IPS-20b (cell line): ENCODE results near the gene CCNY.

Experiments
- H3K27ac ChIP-seq: one replicate; pipeline ENCODE4 v1.5.1; 2013; ENCODE audit warnings: low read length
- H3K27me3 ChIP-seq: 2 replicates; pipeline ENCODE4 v1.6.1; 2013; ENCODE audit warnings: mild to moderate bottlenecking, low read length, inconsistent platforms; ENCODE audit not compliant: insufficient read depth
- H3K36me3 ChIP-seq: 2 replicates; pipeline ENCODE4 v1.6.1; 2013; ENCODE audit warnings: low read depth, mild to moderate bottlenecking, inconsistent platforms, low read length, moderate library complexity; ENCODE audit not compliant: insufficient read depth
- H3K4me1 ChIP-seq: 2 replicates; pipeline ENCODE4 v1.6.1; 2013; ENCODE audit warnings: mild to moderate bottlenecking, control low read depth, inconsistent platforms, low read length, moderate library complexity; ENCODE audit not compliant: insufficient read depth
- H3K4me3 ChIP-seq: 2 replicates; pipeline ENCODE4 v1.5.1; 2013; ENCODE audit warnings: mild to moderate bottlenecking, low read length, inconsistent platforms
- H3K9ac ChIP-seq: 2 replicates; pipeline ENCODE4 v1.6.1; 2013; ENCODE audit warnings: low read depth, mild to moderate bottlenecking, inconsistent platforms, low read length, moderate library complexity
- H3K9me3 ChIP-seq: 2 replicates; pipeline ENCODE4 v1.6.1; 2013; ENCODE audit warnings: mild to moderate bottlenecking, low read depth, low read length, inconsistent platforms; ENCODE audit not compliant: insufficient read depth

The CCNY gene

DNA sequence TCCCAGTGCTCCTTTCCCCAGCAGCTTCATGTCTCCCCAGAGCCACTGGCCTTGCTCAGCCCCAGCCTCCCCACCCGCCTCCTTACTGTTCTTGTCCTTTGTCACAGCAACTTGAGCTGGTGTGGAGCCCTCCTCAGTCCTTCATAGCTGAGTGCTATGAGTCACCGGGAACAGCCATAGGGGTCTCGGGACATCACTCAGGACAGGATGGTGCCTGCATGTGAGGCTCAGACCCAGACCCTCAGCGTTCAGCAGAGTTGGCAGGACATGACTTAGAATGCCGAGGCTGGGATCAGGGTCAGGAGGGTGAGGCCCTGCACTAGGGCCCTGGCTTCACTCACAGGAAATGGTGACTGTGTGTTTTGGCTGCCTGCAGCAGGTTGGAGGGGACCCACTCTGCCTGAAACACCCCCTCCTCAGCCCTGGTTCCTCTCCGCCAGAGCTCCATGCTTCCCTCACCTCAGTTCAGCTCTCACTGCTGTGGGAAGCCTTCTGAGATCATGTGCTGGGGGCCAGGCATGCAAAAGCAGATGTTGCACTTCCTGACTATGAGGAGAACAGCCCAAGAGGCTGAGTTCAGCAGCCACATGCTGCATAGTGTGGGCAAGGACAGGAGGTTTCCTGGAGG is 228.1 kb downstream of the CCNY start:
- H3K36me3 ChIP-seq = peaks cover 14% of the 10 kb centered on the region; the same call in 1 of the 2 replicates
- no peak overlapping the region for H3K27ac ChIP-seq
- H3K27me3 ChIP-seq = no peaks in the 10 kb centered on the region
- no peaks in the 10 kb centered on the region for H3K9me3 ChIP-seq
- no peak overlapping the region for H3K9ac ChIP-seq
- H3K4me1 ChIP-seq = no peaks in the 10 kb centered on the region
- no peak overlapping the region for H3K4me3 ChIP-seq

DNA sequence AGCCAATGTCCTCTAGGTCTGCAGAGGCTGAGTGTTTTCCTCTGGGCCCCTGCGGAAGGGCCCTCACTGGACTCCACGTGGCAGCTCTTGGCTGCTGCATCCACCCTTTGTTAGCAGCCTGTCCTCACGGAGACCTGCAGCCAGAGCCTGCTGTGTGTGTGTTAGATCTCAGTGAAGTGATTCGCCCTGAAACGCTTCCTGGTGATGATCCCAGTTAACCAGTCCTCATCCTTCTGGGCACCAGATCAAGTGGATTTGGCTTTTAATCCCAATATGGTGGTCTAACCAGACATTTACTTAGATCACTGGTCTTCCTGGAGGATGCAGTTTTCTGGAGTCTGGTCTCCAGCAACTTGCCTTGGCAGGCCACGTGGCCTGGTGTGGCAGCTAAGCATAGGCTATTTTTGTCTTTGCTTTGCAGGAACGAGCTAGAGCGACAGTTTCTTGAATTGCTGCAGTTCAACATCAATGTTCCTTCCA is 229.3 kb downstream of the CCNY start:
- Histone ChIP-seq H3K4me1 (no peaks in the 10 kb centered on the region), H3K9ac (no peak overlapping the region), H3K9me3 (no peaks in the 10 kb centered on the region), H3K27ac (no peak overlapping the region), H3K4me3 (no peak overlapping the region), H3K36me3 (peaks cover 19% of the 10 kb centered on the region; the same call in 1 of the 2 replicates), H3K27me3 (no peaks in the 10 kb centered on the region)

GRCh38 chr10:35567951-35568350 is 231.6 kb downstream of the CCNY start:
- no peaks in the 10 kb centered on the region for H3K27me3 ChIP-seq
- no peak overlapping the region for H3K9ac ChIP-seq
- H3K36me3 ChIP-seq = peaks cover 19% of the 10 kb centered on the region; the same call in 1 of the 2 replicates
- H3K9me3 ChIP-seq = no peaks in the 10 kb centered on the region
- no peak overlapping the region for H3K4me3 ChIP-seq
- H3K27ac ChIP-seq = no peak overlapping the region
- H3K4me1 ChIP-seq = no peaks in the 10 kb centered on the region

- no peaks in the 10 kb centered on the region for H3K4me1 ChIP-seq
- H3K36me3 ChIP-seq = peaks cover 19% of the 10 kb centered on the region; the same call in 1 of the 2 replicates
- H3K27me3 ChIP-seq = no peaks in the 10 kb centered on the region
- no peak overlapping the region for H3K27ac ChIP-seq
- H3K4me3 ChIP-seq = no peak overlapping the region
- H3K9ac ChIP-seq = no peak overlapping the region
- H3K9me3 ChIP-seq = no peaks in the 10 kb centered on the region
Measured at GRCh38 chr10:35568483-35569015, 232.2 kb downstream of the CCNY start.

DNA sequence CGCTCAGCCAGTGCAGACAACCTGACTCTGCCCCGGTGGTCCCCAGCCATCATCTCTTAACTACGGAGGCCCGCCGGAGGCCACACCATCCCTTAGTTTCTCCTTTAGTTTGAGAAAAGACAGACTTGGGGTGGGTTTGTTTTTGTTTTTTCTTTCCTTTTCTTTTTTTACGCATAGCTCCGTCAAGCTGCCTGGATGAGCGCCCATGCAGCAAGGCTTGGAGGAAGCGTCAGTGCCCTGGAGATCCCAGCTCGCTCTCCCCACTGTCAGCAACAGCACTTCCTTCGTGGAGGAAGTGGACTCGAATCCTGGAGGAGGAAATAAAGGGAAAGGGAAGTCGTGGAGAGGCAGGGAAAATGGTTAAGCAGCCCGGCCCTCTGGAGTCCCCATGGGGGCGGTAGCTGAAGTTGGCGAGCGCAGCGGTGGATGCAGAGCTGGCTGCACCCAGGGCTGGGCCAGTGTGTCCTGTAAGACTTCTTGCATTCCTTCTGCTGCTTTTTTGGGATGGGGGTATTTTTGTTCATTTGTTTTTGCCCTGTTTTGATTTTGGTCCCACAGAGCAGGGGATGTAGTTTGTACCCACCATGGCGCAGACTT is 232.9 kb downstream of the CCNY start:
- Histone ChIP-seq H3K27ac (no peak overlapping the region), H3K4me3 (no peak overlapping the region), H3K9me3 (no peaks in the 10 kb centered on the region), H3K27me3 (no peaks in the 10 kb centered on the region), H3K36me3 (peaks cover 19% of the 10 kb centered on the region; the same call in 1 of the 2 replicates), H3K4me1 (peaks cover 2% of the 10 kb centered on the region; the same call in 1 of the 2 replicates), H3K9ac (no peak overlapping the region)

GRCh38 chr10:35569836-35570235 is 233.5 kb downstream of the CCNY start:
- H3K27ac ChIP-seq = no peak overlapping the region
- H3K9me3 ChIP-seq = no peaks in the 10 kb centered on the region
- peaks cover 5% of the 10 kb centered on the region; the same call in 1 of the 2 replicates for H3K4me1 ChIP-seq
- no peak overlapping the region for H3K4me3 ChIP-seq
- H3K27me3 ChIP-seq = no peaks in the 10 kb centered on the region
- H3K36me3 ChIP-seq = peaks cover 19% of the 10 kb centered on the region; the same call in 1 of the 2 replicates
- no peak overlapping the region for H3K9ac ChIP-seq

DNA sequence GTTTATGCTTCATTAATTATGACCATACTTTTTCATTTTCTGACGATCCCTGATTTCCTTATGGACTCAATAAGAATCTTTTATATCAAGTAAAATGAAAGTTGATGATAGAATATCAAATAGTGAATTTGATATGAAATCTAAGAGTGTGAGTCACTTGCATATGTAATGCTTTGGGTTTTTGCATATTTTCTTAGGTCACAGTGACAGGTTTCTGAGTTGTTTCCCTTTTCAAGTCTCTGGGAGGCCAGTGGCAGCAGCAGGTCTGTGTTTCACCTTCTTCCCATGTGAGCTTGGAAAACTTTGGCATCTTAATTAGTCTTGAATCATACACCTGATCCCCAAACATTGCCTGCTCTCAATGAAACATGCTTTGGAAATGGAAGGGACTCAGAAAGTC is 234.1 kb downstream of the CCNY start:
- Histone ChIP-seq H3K27me3 (no peaks in the 10 kb centered on the region), H3K27ac (no peak overlapping the region), H3K4me3 (no peak overlapping the region), H3K9me3 (no peaks in the 10 kb centered on the region), H3K9ac (no peak overlapping the region), H3K36me3 (peaks cover 19% of the 10 kb centered on the region; the same call in 1 of the 2 replicates), H3K4me1 (peaks cover 5% of the 10 kb centered on the region; the same call in 1 of the 2 replicates)

- Histone ChIP-seq H3K27me3 (no peaks in the 10 kb centered on the region), H3K36me3 (peaks cover 11% of the 10 kb centered on the region; the same call in 1 of the 2 replicates), H3K4me3 (no peak overlapping the region)
Measured at GRCh38 chr10:35572583-35572982, 236.3 kb downstream of the CCNY start.

GRCh38 chr10:35573796-35574195 is 237.5 kb downstream of the CCNY start:
- no peak overlapping the region for H3K4me3 ChIP-seq
- peaks cover 11% of the 10 kb centered on the region; the same call in 1 of the 2 replicates for H3K36me3 ChIP-seq
- H3K9me3 ChIP-seq = no peaks in the 10 kb centered on the region
- no peak overlapping the region for H3K27ac ChIP-seq
- H3K4me1 ChIP-seq = peaks cover 5% of the 10 kb centered on the region; the same call in 1 of the 2 replicates
- H3K27me3 ChIP-seq = no peaks in the 10 kb centered on the region
- no peak overlapping the region for H3K9ac ChIP-seq

More at GRCh38 chr10:35572583-35572982, 236.3 kb downstream of the CCNY start:
- Histone ChIP-seq H3K9ac (no peak overlapping the region), H3K27ac (no peak overlapping the region), H3K9me3 (no peaks in the 10 kb centered on the region), H3K4me1 (peaks cover 5% of the 10 kb centered on the region; the same call in 1 of the 2 replicates)

DNA sequence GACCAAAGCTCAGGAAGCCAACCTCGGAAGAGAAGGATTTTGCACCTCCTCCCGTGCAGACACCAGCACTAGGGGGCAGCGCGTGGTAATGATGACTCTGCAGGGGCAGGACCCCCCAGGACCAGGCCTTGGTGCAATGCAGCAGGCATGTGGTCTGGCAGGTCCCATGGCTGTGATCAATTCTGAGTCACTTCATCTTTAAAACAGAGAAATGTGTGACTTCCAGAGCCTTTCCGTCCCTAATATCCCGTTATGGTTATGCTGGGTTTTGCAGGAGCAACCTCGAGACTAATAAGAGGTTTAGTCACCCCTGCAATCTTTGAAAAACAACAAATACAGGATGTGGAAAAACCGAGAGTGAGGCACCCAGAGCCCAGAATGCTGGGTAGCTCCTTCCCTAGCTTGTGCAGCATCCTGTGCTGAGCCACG is 238.6 kb downstream of the CCNY start:
- Histone ChIP-seq H3K4me1 (peaks cover 5% of the 10 kb centered on the region; the same call in 1 of the 2 replicates), H3K27ac (no peak overlapping the region), H3K9ac (no peak overlapping the region), H3K36me3 (no peaks in the 10 kb centered on the region; the same call in 1 of the 2 replicates), H3K27me3 (no peaks in the 10 kb centered on the region), H3K4me3 (no peak overlapping the region), H3K9me3 (no peaks in the 10 kb centered on the region)

GRCh38 chr10:35575640-35576039 is 239.3 kb downstream of the CCNY start:
- Histone ChIP-seq H3K9ac (no peak overlapping the region), H3K9me3 (no peaks in the 10 kb centered on the region), H3K36me3 (no peaks in the 10 kb centered on the region), H3K27me3 (no peaks in the 10 kb centered on the region), H3K27ac (no peak overlapping the region), H3K4me3 (no peak overlapping the region), H3K4me1 (peaks cover 5% of the 10 kb centered on the region; the same call in 1 of the 2 replicates)
